K562 (cell line): Measurements from ENCODE around the gene SLC26A6. TPM values are rescaled to one million over a fixed set of nuclear protein-coding genes. Genes with fewer than 3 reads are reported as not detected.
A peak's percentile ranks its signal among the peaks of the same experiment; 100 is the strongest.

ENCODE experiments used
- ATF3 ChIP-seq, 2 experiments: fragments of 450-650 bp in 1 of 2; sonication (generic) in 1 of 2; formaldehyde crosslinking in 1 of 2; IDR thresholded peaks in 1 of 2; conservative IDR thresholded peaks in 1 of 2; 2 replicates each; pipeline versions ENCODE4 v1.6.1 to v1.8.1; 2016 to 2023; ENCODE audit warnings: mild to moderate bottlenecking in 2 of 2, moderate library complexity in 2 of 2, inconsistent platforms in 1 of 2, missing genetic modification reagents in 1 of 2
- CHD1 ChIP-seq: fragments of 200-600 bp; sonication (generic); IDR thresholded peaks from one replicate; pipeline ENCODE4 v1.6.1; 2012; ENCODE audit warnings: mild to moderate bottlenecking, moderate library complexity, low read length, inconsistent platforms
- CSDE1 ChIP-seq, 2 experiments: fragments of 450-650 bp; IDR thresholded peaks; 2 replicates each; pipeline ENCODE4 v1.6.1; 2016; ENCODE audit warnings: mild to moderate bottlenecking in 1 of 2
- DACH1 ChIP-seq: fragments of 450-650 bp; IDR thresholded peaks from 2 replicates; pipeline ENCODE4 v1.6.1; 2018; ENCODE audit not compliant: partially characterized antibody
- FOSL1 ChIP-seq: fragments of 200-800 bp; sonication (Bioruptor generic); conservative IDR thresholded peaks from 2 replicates; pipeline ENCODE4 v1.6.1; 2016; ENCODE audit warnings: missing genetic modification characterization, missing compliant biosample characterization
- KDM5B ChIP-seq: fragments of 200-600 bp; sonication (generic); IDR thresholded peaks from 2 replicates; pipeline ENCODE4 v1.6.1; 2012; ENCODE audit warnings: low read depth, mild to moderate bottlenecking, moderate library complexity, low read length, control low read depth, inconsistent platforms; ENCODE audit not compliant: insufficient replicate concordance
- MCM2 ChIP-seq: fragments of 450-650 bp; IDR thresholded peaks from 2 replicates; pipeline ENCODE4 v1.6.1; 2017; ENCODE audit warnings: low read depth, mild to moderate bottlenecking
- NELFE ChIP-seq: IDR thresholded peaks from 2 replicates; pipeline ENCODE4 v1.6.1; 2011; ENCODE audit warnings: mild to moderate bottlenecking; ENCODE audit not compliant: insufficient read depth, insufficient read length
- PML ChIP-seq: IDR thresholded peaks from 2 replicates; pipeline ENCODE4 v1.6.1; 2012; ENCODE audit warnings: low read length, inconsistent platforms
- POLR2AphosphoS2 ChIP-seq: IDR thresholded peaks from 2 replicates; pipeline ENCODE4 v1.6.1; 2012; ENCODE audit warnings: low read length, improper control_type of control experiment
- PPARD ChIP-seq: fragments of 250-450 bp; sonication (Bioruptor Pico); IDR thresholded peaks from 2 replicates; pipeline ENCODE4 v1.8.0; 2022; ENCODE audit warnings: inconsistent platforms, mild to moderate bottlenecking, moderate library complexity
- RERE ChIP-seq: sonication (generic); formaldehyde crosslinking; IDR thresholded peaks from 2 replicates; pipeline ENCODE4 v1.8.0; 2023; ENCODE audit warnings: missing genetic modification reagents, mild to moderate bottlenecking, borderline replicate concordance
- SIN3B ChIP-seq: fragments of 450-650 bp; IDR thresholded peaks from 2 replicates; pipeline ENCODE4 v1.6.1; 2017; ENCODE audit warnings: low read depth, mild to moderate bottlenecking, moderate library complexity
- SIX5 ChIP-seq, 2 experiments: IDR thresholded peaks; 2 replicates each; pipeline ENCODE4 v1.6.1; 2011; ENCODE audit warnings: low read length in 2 of 2, borderline replicate concordance in 1 of 2, low read depth in 1 of 2, mild to moderate bottlenecking in 1 of 2, moderate library complexity in 1 of 2; ENCODE audit not compliant: insufficient read depth in 1 of 2
- SNIP1 ChIP-seq: fragments of 450-650 bp; IDR thresholded peaks from 2 replicates; pipeline ENCODE4 v1.7.1; 2017; ENCODE audit warnings: low read depth, mild to moderate bottlenecking
- STAT6 ChIP-seq: sonication (generic); formaldehyde crosslinking; IDR thresholded peaks from 2 replicates; pipeline ENCODE4 v1.8.1; 2023; ENCODE audit warnings: mild to moderate bottlenecking, missing genetic modification reagents
- ZNF395 ChIP-seq: fragments of 200-800 bp; sonication (Bioruptor generic); IDR thresholded peaks from 2 replicates; pipeline ENCODE4 v1.6.1; 2017; ENCODE audit warnings: missing genetic modification characterization, missing compliant biosample characterization
- polyA plus RNA-seq, 8 experiments: library from polyadenylated mRNA; depleted of rRNA in 4 of 8; stranded (reverse) in 5 of 8; unstranded in 3 of 8; fragments of >200 nt; fragmentation: Nextera tagmentation in 2 of 8; fragmentation: Illumina TruSeq in 1 of 8; extraction: Ambion mirVana in 2 of 8; extraction: Trizol in 1 of 8; gene quantifications; 2 replicates each; pipeline versions ENCODE4 v1.2.1 to v1.2.3, GENCODE V29; 2011 to 2014; ENCODE audit warnings: inconsistent platforms in 1 of 8, missing spikeins in 1 of 8
- total RNA-seq, 7 experiments: library from RNA; depleted of rRNA in 6 of 7; stranded (reverse); fragments of >200 nt in 6 of 7; fragmentation: Illumina TruSeq in 2 of 7; extraction: Trizol in 2 of 7; gene quantifications; 2 replicates each; pipeline versions ENCODE4 v1.2.1 to v1.2.3, GENCODE V29; 2011 to 2021; ENCODE audit warnings: low replicate concordance in 1 of 7

The SLC26A6 gene
- total and polyA plus RNA-seq, 9 of the 15 experiments (the other 6 are each of a cell fraction or from before 2014, with no cell fraction given): 2.1 to 27.2 (median 14.8) TPM

- TF ChIP-seq RERE (CRISPR knock-in tag) (no peak), DACH1 (no peak), SIN3B (no peak), ATF3 (IDR thresholded peaks at IDR 0.05) (peak; percentile 44; the same call in 1 of the 2 replicates), ATF3 (CRISPR knock-in tag; conservative IDR thresholded peaks at IDR 0.05) (no peak), KDM5B (peak; percentile 6), POLR2AphosphoS2 (no peak), NELFE (no peak), CSDE1 (IDR thresholded peaks at IDR 0.05) (no peak), SIX5 (IDR thresholded peaks at IDR 0.05; ENCODE audit: borderline replicate concordance in 1 of 2, insufficient read depth in 1 of 2, low read depth in 1 of 2, low read length in 2 of 2) (no peak), ZNF395 (no peak), MCM2 (no peak), CHD1 (peak; percentile 45), PML (no peak), FOSL1 (tag) (peak; percentile 33), PPARD (CRISPR knock-in tag) (no peak), STAT6 (CRISPR knock-in tag) (no peak), SNIP1 (no peak)
Measured at GRCh38 chr3:48634661-48635221, 520 bp downstream of the SLC26A6 start (continued).
